ENCODE results near the gene EDNRB. TPM values are rescaled to one million over a fixed set of nuclear protein-coding genes. Genes with fewer than 3 reads are reported as not detected.
A peak's percentile ranks its signal among the peaks of the same experiment; 100 is the strongest.

The EDNRB gene
- total and polyA plus RNA-seq, 2 of the 8 experiments (the other 6 are each of a cell fraction or from before 2014, with no cell fraction given): 15.8 to 73.2 TPM

- Histone ChIP-seq H4K8ac (ENCODE audit: extremely low read depth, insufficient read depth, low read length) (no peak overlapping the region), H3K4me2 (ENCODE audit: insufficient read depth in 1 of 2, low read depth in 2 of 2, low read length in 2 of 2) (no peak overlapping the region), H3K79me2 (ENCODE audit: control insufficient read depth in 1 of 2, insufficient read depth in 2 of 2, low read length in 2 of 2) (no peaks in the 10 kb centered on the region), H3K4ac (replicated peaks; ENCODE audit: insufficient read length, low read depth, low read length) (no peak overlapping the region), H3K23me2 (ENCODE audit: low read depth, low read length) (no peaks in the 10 kb centered on the region; the same call in 1 of the 2 replicates), H3K36me3 (ENCODE audit: control insufficient read depth in 2 of 4, insufficient read depth in 4 of 4, low read length in 3 of 4) (no peaks in the 10 kb centered on the region), H3K9me3 (ENCODE audit: insufficient read depth in 2 of 2, low read depth in 1 of 2, low read length in 1 of 2) (peaks cover 0 to 4% of the 10 kb centered on the region in 2 experiments; a peak in 1 of 4 replicates), H2BK120ac (replicated peaks; ENCODE audit: low read depth, low read length) (no peak overlapping the region), H4K5ac (ENCODE audit: insufficient read length, low read depth, low read length) (no peak overlapping the region), H3K23ac (ENCODE audit: insufficient read length) (no peak overlapping the region), H2BK15ac (ENCODE audit: low read length) (no peak overlapping the region), H2BK20ac (ENCODE audit: low read length) (no peak overlapping the region), H3K4me3 (ENCODE audit: extremely low read depth in 1 of 4, insufficient read depth in 2 of 4, low read depth in 3 of 4, low read length in 4 of 4) (no peak overlapping the region), H3K27ac (ENCODE audit: low read depth, low read length) (no peak overlapping the region), H2BK5ac (ENCODE audit: low read depth, low read length) (no peak overlapping the region), H3K4me1 (replicated peaks in 1 of 4; ENCODE audit: control insufficient read depth in 3 of 4, insufficient read depth in 4 of 4, low read length in 3 of 4) (no peaks in the 10 kb centered on the region), H3K9ac (replicated peaks in 1 of 4; ENCODE audit: extremely low read depth in 1 of 4, low read depth in 3 of 4, low read length in 3 of 4) (no peak overlapping the region), H3K27me3 (replicated peaks in 1 of 4; ENCODE audit: control insufficient read depth in 3 of 4, extremely low read depth in 1 of 4, insufficient read depth in 3 of 4, low read length in 3 of 4) (no peaks in the 10 kb centered on the region), H2AK5ac (ENCODE audit: low read depth, low read length) (no peak overlapping the region), H4K20me1 (replicated peaks in 1 of 2; ENCODE audit: control insufficient read depth in 1 of 2, insufficient read depth in 2 of 2, low read length in 2 of 2) (no peaks in the 10 kb centered on the region), H4K91ac (replicated peaks; ENCODE audit: insufficient read length, low read length) (no peak overlapping the region), H2AFZ (ENCODE audit: low read length) (0 out of 2 replicates have a peak overlapping the region, but pooled peaks have one; percentile 18), H2BK12ac (ENCODE audit: low read depth, low read length) (no peak overlapping the region), H3K18ac (ENCODE audit: extremely low read depth, low read length) (no peak overlapping the region), H3K56ac (replicated peaks; ENCODE audit: insufficient read length, low read depth, low read length) (no peak overlapping the region), H3K14ac (ENCODE audit: insufficient read length) (no peak overlapping the region), H3K79me1 (ENCODE audit: low read depth, low read length) (no peaks in the 10 kb centered on the region)
- POLR2A ChIA-PET (ENCODE audit: partially characterized antibody): no interaction called here
- TF ChIP-seq RFX5 (IDR thresholded peaks at IDR 0.05; ENCODE audit: borderline replicate concordance, low read depth, low read length) (peak; percentile 73; the same call in 1 of the 2 replicates), JUN (IDR thresholded peaks at IDR 0.05; ENCODE audit: low read depth, low read length) (no peak)
- CTCF ChIA-PET (ENCODE audit: partially characterized antibody): no interaction called here
- DNase-seq (ENCODE audit: low read depth in 1 of 2, low spot score in 2 of 2) (no peak), FAIRE-seq (no peak)
- 81% methylated on average over 1 of the region's 1 CpG; no CpG with 5 or more reads in 1 of the 2 experiments for WGBS, 2 experiments (ENCODE audit: extremely low coverage in 1 of 2, insufficient coverage in 1 of 2, insufficient read length in 1 of 2, insufficient replicate concordance in 2 of 2, low coverage in 1 of 2, low lambda C conversion rate in 2 of 2, missing lambda C conversion rate in 1 of 2)
Measured at GRCh38 chr13:77952737-77953136, 34.1 kb upstream of the EDNRB start.

All from H1 (cell line).